Prostate gland (tissue), 2 donors: ENCODE results near the gene ANP32B. TPM values are rescaled to one million over a fixed set of nuclear protein-coding genes. Genes with fewer than 3 reads are reported as not detected.

Experiments
- DNase-seq: peaks from one replicate; pipeline ENCODE4 v3.0.0-alpha.2; 2019; ENCODE audit warnings: low spot score
- H3K27ac ChIP-seq, 2 donors: fragments of 200-600 bp; sonication (generic); 2 replicates each; pipeline ENCODE4 v1.5.1; 2017 to 2019
- H3K27me3 ChIP-seq: fragments of 200-600 bp; sonication (generic); replicated peaks from 2 replicates; pipeline ENCODE4 v1.5.1; 2019; ENCODE audit not compliant: insufficient read depth
- H3K36me3 ChIP-seq, 2 donors: fragments of 200-600 bp; sonication (generic); 1 replicate in 1 of 2; 2 replicates in 1 of 2; pipeline versions ENCODE4 v1.5.1 to v1.8.1; 2017 to 2019
- H3K4me1 ChIP-seq: fragments of 200-600 bp; sonication (generic); replicated peaks from 2 replicates; pipeline ENCODE4 v1.5.1; 2019
- H3K4me3 ChIP-seq, 2 donors: fragments of 200-600 bp; sonication (generic); 2 replicates each; pipeline ENCODE4 v1.5.1; 2017 to 2019
- H3K9me3 ChIP-seq: fragments of 200-600 bp; sonication (generic); 2 replicates; pipeline ENCODE4 v1.5.1; 2017
- POLR2A ChIP-seq: fragments of 450-650 bp; IDR thresholded peaks from one replicate; pipeline ENCODE4 v1.6.1; 2016; ENCODE audit warnings: antibody characterized with exemption, mild to moderate bottlenecking
- POLR2AphosphoS5 ChIP-seq: sonication (generic); formaldehyde crosslinking; IDR thresholded peaks from one replicate; pipeline ENCODE4 v1.6.1; 2017; ENCODE audit warnings: antibody characterized with exemption
- WGBS: methylation state at CpG from one replicate; pipeline ENCODE4 v1.1.5; 2018; 5-methylcytosine and 5-hydroxymethylcytosine counted together
- intact Hi-C: fragments of 100-400 bp; cut with DNase I; formaldehyde crosslinking; loops from one replicate; pipeline ENCODE4 v1.14.2; 2022
- total RNA-seq, 2 donors: library from RNA; depleted of rRNA; stranded (reverse); fragments of >200 nt; gene quantifications; one replicate each; pipeline ENCODE4 v1.1.0, GENCODE V29; 2016
- TF ChIP-seq, protein P1 (sequence below), 4 experiments: fragments of 200-600 bp in 2 of 4; fragments of 450-650 bp in 2 of 4; sonication (generic) in 2 of 4; IDR thresholded peaks; 1 replicate in 3 of 4; 2 replicates in 1 of 4; pipeline ENCODE4 v1.5.1; 2016 to 2019; ENCODE audit warnings: antibody characterized with exemption in 4 of 4, mild to moderate bottlenecking in 2 of 4, moderate library complexity in 2 of 4

Gene ANP32B
- total RNA-seq, 2 donors from 2014 or later = 22.5 to 25.1 TPM

DNA sequence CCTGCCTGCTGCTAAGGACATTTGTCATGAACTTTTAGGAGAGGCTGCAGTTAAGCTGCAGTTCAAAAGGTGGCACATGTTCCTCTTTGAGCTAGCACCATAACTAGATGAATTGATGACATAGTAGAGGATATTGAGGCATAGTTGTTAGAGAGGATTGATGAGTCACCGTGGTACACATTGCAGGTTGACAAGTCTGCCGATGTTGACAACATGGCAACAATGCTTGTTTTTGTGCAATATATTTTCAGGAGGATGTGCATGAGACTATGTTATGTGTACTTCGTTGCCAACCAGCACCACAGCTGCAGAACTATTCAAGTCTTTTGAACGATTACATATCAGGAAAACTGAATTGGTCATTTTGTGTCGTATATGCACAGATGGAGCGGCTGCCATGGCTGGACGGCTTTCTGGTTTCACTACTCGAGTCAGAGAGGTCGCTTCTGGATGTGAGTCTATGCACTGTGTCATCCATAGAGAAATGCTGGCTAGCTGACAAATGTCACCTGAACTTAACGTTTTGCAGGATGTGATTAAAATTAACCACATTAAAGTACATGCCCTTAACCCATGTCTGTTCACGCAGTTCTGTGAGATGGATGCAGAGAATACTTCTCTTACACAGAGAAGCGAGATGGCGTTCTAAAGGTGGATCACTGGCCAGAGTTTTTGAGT is 24.2 kb downstream of the ANP32B start:
- Histone ChIP-seq H3K36me3 (peaks cover under 1 to 5% of the 10 kb centered on the region in 2 donors), H3K4me3 (no peak overlapping the region), H3K27me3 (no peaks in the 10 kb centered on the region), H3K4me1 (no peaks in the 10 kb centered on the region), H3K9me3 (no peaks in the 10 kb centered on the region), H3K27ac (no peak overlapping the region)
- intact Hi-C loops = no loop called here
- no peak for TF ChIP-seq POLR2AphosphoS5
- TF ChIP-seq POLR2A = no peak
- TF ChIP-seq, protein P1, sequence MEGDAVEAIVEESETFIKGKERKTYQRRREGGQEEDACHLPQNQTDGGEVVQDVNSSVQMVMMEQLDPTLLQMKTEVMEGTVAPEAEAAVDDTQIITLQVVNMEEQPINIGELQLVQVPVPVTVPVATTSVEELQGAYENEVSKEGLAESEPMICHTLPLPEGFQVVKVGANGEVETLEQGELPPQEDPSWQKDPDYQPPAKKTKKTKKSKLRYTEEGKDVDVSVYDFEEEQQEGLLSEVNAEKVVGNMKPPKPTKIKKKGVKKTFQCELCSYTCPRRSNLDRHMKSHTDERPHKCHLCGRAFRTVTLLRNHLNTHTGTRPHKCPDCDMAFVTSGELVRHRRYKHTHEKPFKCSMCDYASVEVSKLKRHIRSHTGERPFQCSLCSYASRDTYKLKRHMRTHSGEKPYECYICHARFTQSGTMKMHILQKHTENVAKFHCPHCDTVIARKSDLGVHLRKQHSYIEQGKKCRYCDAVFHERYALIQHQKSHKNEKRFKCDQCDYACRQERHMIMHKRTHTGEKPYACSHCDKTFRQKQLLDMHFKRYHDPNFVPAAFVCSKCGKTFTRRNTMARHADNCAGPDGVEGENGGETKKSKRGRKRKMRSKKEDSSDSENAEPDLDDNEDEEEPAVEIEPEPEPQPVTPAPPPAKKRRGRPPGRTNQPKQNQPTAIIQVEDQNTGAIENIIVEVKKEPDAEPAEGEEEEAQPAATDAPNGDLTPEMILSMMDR (IDR thresholded peaks at IDR 0.05) = no peak
- 85% methylated on average over 13 of the region's 13 CpGs for WGBS
- no peak for DNase-seq

DNA sequence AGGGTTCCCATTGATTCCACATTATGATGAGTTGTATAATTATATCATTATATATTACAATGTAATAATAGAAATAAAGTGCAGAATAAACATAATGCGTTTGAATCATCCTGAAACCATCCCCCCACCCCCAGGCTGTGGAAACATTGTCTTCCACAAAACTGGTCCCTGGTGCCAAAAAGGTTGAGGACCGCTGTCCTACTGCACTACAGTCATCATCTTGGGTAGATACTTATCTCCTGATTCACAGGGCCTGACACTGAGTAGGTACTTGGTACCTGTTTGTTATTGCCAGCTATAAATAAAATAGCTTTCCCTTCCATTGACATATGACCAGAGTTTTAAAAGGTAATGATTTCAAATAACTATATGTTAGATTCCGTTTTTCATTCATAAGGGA is 25.6 kb downstream of the ANP32B start:
- WGBS = 82% methylated on average over 3 of the region's 3 CpGs
- Histone ChIP-seq H3K36me3 (peaks cover 12 to 13% of the 10 kb centered on the region in 2 donors), H3K27me3 (no peaks in the 10 kb centered on the region), H3K4me1 (no peaks in the 10 kb centered on the region), H3K4me3 (no peak overlapping the region), H3K27ac (no peak overlapping the region), H3K9me3 (no peaks in the 10 kb centered on the region)
- intact Hi-C loops = no loop called here
- no peak for DNase-seq
- TF ChIP-seq POLR2AphosphoS5 (no peak), POLR2A (no peak)
- TF ChIP-seq, protein P1 (IDR thresholded peaks at IDR 0.05) = no peak

GRCh38 chr9:98009437-98009836 is 26.3 kb downstream of the ANP32B start:
- TF ChIP-seq, protein P1 (IDR thresholded peaks at IDR 0.05) = no peak
- TF ChIP-seq POLR2A = no peak
- no peak for TF ChIP-seq POLR2AphosphoS5
- no peak overlapping the region for H3K4me3 ChIP-seq
- H3K4me1 ChIP-seq = no peaks in the 10 kb centered on the region
- intact Hi-C loops = no loop called here
- DNase-seq = no peak
- peaks cover 14 to 15% of the 10 kb centered on the region in 2 donors for H3K36me3 ChIP-seq
- no peaks in the 10 kb centered on the region for H3K9me3 ChIP-seq
- no peaks in the 10 kb centered on the region for H3K27me3 ChIP-seq
- WGBS = 88% methylated on average over 6 of the region's 6 CpGs
- no peak overlapping the region for H3K27ac ChIP-seq

- Histone ChIP-seq H3K4me1 (no peaks in the 10 kb centered on the region), H3K27me3 (no peaks in the 10 kb centered on the region), H3K27ac (no peak overlapping the region), H3K36me3 (peaks cover 14 to 16% of the 10 kb centered on the region in 2 donors), H3K4me3 (no peak overlapping the region), H3K9me3 (no peaks in the 10 kb centered on the region)
- intact Hi-C loops = no loop called here
- 23% methylated on average over 1 of the region's 1 CpG for WGBS
- no peak for DNase-seq
- TF ChIP-seq POLR2AphosphoS5 (peak; percentile 71), POLR2A (no peak)
- TF ChIP-seq, protein P1 (IDR thresholded peaks at IDR 0.05) = no peak
Observed at GRCh38 chr9:98009936-98010335, 26.8 kb downstream of the ANP32B start.

- H3K36me3 ChIP-seq = peaks cover 14 to 18% of the 10 kb centered on the region in 2 donors
- DNase-seq = no peak
- H3K27me3 ChIP-seq = no peaks in the 10 kb centered on the region
- no peak overlapping the region for H3K27ac ChIP-seq
- intact Hi-C loops = no loop called here
- no peak for TF ChIP-seq POLR2AphosphoS5
- TF ChIP-seq, protein P1 (IDR thresholded peaks at IDR 0.05) = no peak
- TF ChIP-seq POLR2A = no peak
- H3K9me3 ChIP-seq = no peaks in the 10 kb centered on the region
- H3K4me1 ChIP-seq = no peaks in the 10 kb centered on the region
- WGBS = 36% methylated on average over 2 of the region's 2 CpGs
- H3K4me3 ChIP-seq = no peak overlapping the region
Observed at GRCh38 chr9:98010445-98010844, 27.3 kb downstream of the ANP32B start.
